GM12878 (cell line): ENCODE measurements around the gene TMED10. TPM values are rescaled to one million over a fixed set of nuclear protein-coding genes. Genes with fewer than 3 reads are reported as not detected.

ENCODE experiments used
- BHLHE40 ChIP-seq, 2 experiments: fragments of 450-650 bp in 1 of 2; IDR thresholded peaks; 2 replicates each; pipeline ENCODE4 v1.6.1; 2011 to 2017; ENCODE audit warnings: low read depth in 2 of 2, borderline replicate concordance in 1 of 2, improper control_type of control experiment in 1 of 2, low read length in 1 of 2, mild to moderate bottlenecking in 1 of 2
- BMI1 ChIP-seq: fragments of 450-650 bp; IDR thresholded peaks from 2 replicates; pipeline ENCODE4 v1.6.1; 2016; ENCODE audit warnings: mild to moderate bottlenecking, moderate library complexity, borderline replicate concordance
- CHD1 ChIP-seq: IDR thresholded peaks from 2 replicates; pipeline ENCODE4 v1.6.1; 2012; ENCODE audit warnings: low read depth, low read length, improper control_type of control experiment
- CHD2 ChIP-seq: IDR thresholded peaks from 2 replicates; pipeline ENCODE4 v1.6.1; 2011; ENCODE audit warnings: low read depth, low read length, improper control_type of control experiment, borderline replicate concordance
- EP300 ChIP-seq, 2 experiments: fragments of 150-350 bp in 1 of 2; IDR thresholded peaks; 2 replicates each; pipeline ENCODE4 v1.6.1; 2011 to 2012; ENCODE audit warnings: low read depth in 2 of 2, low read length in 2 of 2, borderline replicate concordance in 1 of 2, improper control_type of control experiment in 1 of 2, inconsistent platforms in 1 of 2; ENCODE audit not compliant: control insufficient read depth in 1 of 2
- ETV6 ChIP-seq, 2 experiments: fragments of 450-650 bp in 1 of 2; IDR thresholded peaks in 1 of 2; conservative IDR thresholded peaks in 1 of 2; 2 replicates each; pipeline ENCODE4 v1.6.1; 2014; ENCODE audit warnings: antibody characterized with exemption in 1 of 2, borderline replicate concordance in 1 of 2, low read depth in 1 of 2, mild to moderate bottlenecking in 1 of 2, moderate library complexity in 1 of 2
- EZH2 ChIP-seq: IDR thresholded peaks from 2 replicates; pipeline ENCODE4 v1.6.1; 2012; ENCODE audit warnings: low read depth, mild to moderate bottlenecking, control low read depth, inconsistent platforms, low read length, borderline replicate concordance; ENCODE audit not compliant: control insufficient read depth
- HDAC2 ChIP-seq: fragments of 200-600 bp; sonication (generic); IDR thresholded peaks from 2 replicates; pipeline ENCODE4 v1.6.1; 2017
- HDAC6 ChIP-seq: fragments of 200-600 bp; sonication (generic); IDR thresholded peaks from one replicate; pipeline ENCODE4 v1.8.0; 2017; ENCODE audit warnings: antibody characterized with exemption; ENCODE audit not compliant: unreplicated experiment
- KAT2A ChIP-seq: conservative IDR thresholded peaks from 2 replicates; pipeline ENCODE4 v1.6.1; 2011; ENCODE audit warnings: low read depth, low read length; ENCODE audit not compliant: control insufficient read depth
- KDM1A ChIP-seq: fragments of 200-600 bp; sonication (generic); IDR thresholded peaks from 2 replicates; pipeline ENCODE4 v1.6.1; 2016; ENCODE audit warnings: borderline replicate concordance
- LARP7 ChIP-seq: fragments of 450-650 bp; IDR thresholded peaks from 2 replicates; pipeline ENCODE4 v1.6.1; 2017; ENCODE audit warnings: mild to moderate bottlenecking
- NFYB ChIP-seq: IDR thresholded peaks from 2 replicates; pipeline ENCODE4 v1.6.1; 2011; ENCODE audit warnings: low read depth, mild to moderate bottlenecking, low read length, improper control_type of control experiment, moderate library complexity; ENCODE audit not compliant: insufficient read depth
- NR2C1 ChIP-seq: fragments of 450-650 bp; IDR thresholded peaks from 2 replicates; pipeline ENCODE4 v1.6.1; 2017; ENCODE audit warnings: antibody characterized with exemption, mild to moderate bottlenecking, moderate library complexity
- PML ChIP-seq: IDR thresholded peaks from 2 replicates; pipeline ENCODE4 v1.6.1; 2012; ENCODE audit warnings: low read length, inconsistent platforms
- RELA ChIP-seq: fragments of 450-650 bp; IDR thresholded peaks from 2 replicates; pipeline ENCODE4 v1.8.0; 2014; ENCODE audit warnings: borderline replicate concordance; ENCODE audit not compliant: partially characterized antibody
- RUNX3 ChIP-seq: IDR thresholded peaks from 2 replicates; pipeline ENCODE4 v1.6.1; 2012; ENCODE audit warnings: low read length, inconsistent platforms
- SIN3A ChIP-seq: IDR thresholded peaks from 2 replicates; pipeline ENCODE4 v1.6.1; 2012; ENCODE audit warnings: low read depth, low read length, improper control_type of control experiment
- SIX5 ChIP-seq: IDR thresholded peaks from 2 replicates; pipeline ENCODE4 v1.6.1; 2011; ENCODE audit warnings: mild to moderate bottlenecking, low read depth, low read length, moderate library complexity; ENCODE audit not compliant: severe bottlenecking
- SMAD1 ChIP-seq: fragments of 450-650 bp; IDR thresholded peaks from 2 replicates; pipeline ENCODE4 v1.6.1; 2018; ENCODE audit warnings: mild to moderate bottlenecking, low read depth; ENCODE audit not compliant: partially characterized antibody
- SMARCA5 ChIP-seq: fragments of 450-650 bp; IDR thresholded peaks from 2 replicates; pipeline ENCODE4 v1.6.1; 2017; ENCODE audit warnings: mild to moderate bottlenecking
- STAT1 ChIP-seq: fragments of 450-650 bp; conservative IDR thresholded peaks from 2 replicates; pipeline ENCODE4 v1.6.1; 2014; ENCODE audit warnings: antibody characterized with exemption, mild to moderate bottlenecking
- ZNF274 ChIP-seq: IDR thresholded peaks from one replicate; pipeline ENCODE4 v1.8.0; 2011; ENCODE audit not compliant: insufficient read length, insufficient read depth
- ZNF384 ChIP-seq: IDR thresholded peaks from 2 replicates; pipeline ENCODE4 v1.6.1; 2012; ENCODE audit warnings: low read depth, mild to moderate bottlenecking, low read length, improper control_type of control experiment, borderline replicate concordance
- polyA plus RNA-seq, 11 experiments: library from polyadenylated mRNA; depleted of rRNA in 4 of 11; unstranded in 6 of 11; stranded (reverse) in 5 of 11; fragments of >200 nt; fragmentation: Nextera tagmentation in 4 of 11; fragmentation: Illumina TruSeq in 1 of 11; extraction: Ambion mirVana in 4 of 11; extraction: Trizol in 1 of 11; gene quantifications; 1 replicate in 1 of 11; 2 replicates in 10 of 11; pipeline versions ENCODE4 v1.2.1 to v1.2.3, GENCODE V29; 2011 to 2016; ENCODE audit warnings: inconsistent platforms in 2 of 11, missing spikeins in 2 of 11, low read depth in 1 of 11
- total RNA-seq, 4 experiments: library from RNA; depleted of rRNA in 3 of 4; stranded (reverse); fragments of >200 nt in 3 of 4; fragmentation: Illumina TruSeq in 1 of 4; extraction: Trizol in 1 of 4; gene quantifications; 2 replicates each; pipeline versions ENCODE4 v1.2.1 to v1.2.3, GENCODE V29; 2013 to 2021
- TF ChIP-seq, protein P1 (sequence below): IDR thresholded peaks from 2 replicates; pipeline ENCODE4 v1.6.1; 2011; ENCODE audit warnings: low read depth, low read length, improper control_type of control experiment, borderline replicate concordance
- TF ChIP-seq, protein P2 (sequence below): IDR thresholded peaks from 2 replicates; pipeline ENCODE4 v1.6.1; 2012; ENCODE audit warnings: mild to moderate bottlenecking, low read depth, low read length
- TF ChIP-seq, protein P3 (sequence below): IDR thresholded peaks from 2 replicates; pipeline ENCODE4 v1.6.1; 2012; ENCODE audit warnings: low read depth, low read length, improper control_type of control experiment

The TMED10 gene
- total and polyA plus RNA-seq, 10 of the 15 experiments (the other 5 are each of a cell fraction or from before 2014, with no cell fraction given) = 99.8 to 270 (median 180) TPM

DNA sequence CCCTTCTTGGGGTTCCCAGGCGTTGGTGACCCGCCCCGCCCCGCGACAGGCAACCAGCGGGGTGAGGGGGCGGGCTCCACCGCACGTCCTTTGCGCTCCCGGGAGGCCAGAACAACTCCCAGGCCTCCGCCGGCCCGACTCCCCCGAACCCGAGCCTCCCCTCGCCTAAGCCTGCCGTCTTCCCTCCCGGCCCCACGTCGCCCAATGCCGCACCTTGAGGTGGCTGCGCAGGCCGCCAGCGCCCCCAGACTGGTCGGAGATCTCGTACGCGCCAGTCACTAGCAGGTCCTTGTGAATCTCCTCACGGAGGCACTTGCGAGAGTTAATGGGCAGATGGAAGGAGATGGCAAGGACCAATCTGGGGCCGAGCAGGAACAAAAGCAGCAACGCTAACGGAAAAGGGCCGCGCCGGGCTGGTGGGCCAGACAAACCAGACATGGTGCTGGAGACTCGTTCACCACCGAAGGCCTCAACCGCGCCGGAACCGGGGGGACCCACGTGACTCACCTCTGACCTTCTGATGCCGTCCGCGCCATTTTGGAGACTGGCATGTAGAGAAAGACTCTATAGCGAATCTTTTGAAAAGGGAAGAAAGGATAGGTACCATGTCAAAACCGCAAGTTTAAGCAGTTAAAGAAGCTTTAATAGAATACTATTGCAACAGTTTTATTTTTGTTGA is at the start of gene TMED10 (continued):
- peak; percentile 53 for TF ChIP-seq STAT1
- no peak for TF ChIP-seq NFYB
- no peak for TF ChIP-seq KDM1A
- TF ChIP-seq EP300 (IDR thresholded peaks at IDR 0.05; ENCODE audit: borderline replicate concordance in 1 of 2, control insufficient read depth in 1 of 2, low read depth in 2 of 2, low read length in 2 of 2) = 0 out of 4 replicates have a peak, but pooled peaks of 1 of the 2 experiments have one; percentile 11
- TF ChIP-seq HDAC2 = no peak
- TF ChIP-seq RUNX3 = peak; percentile 81
- TF ChIP-seq KAT2A = no peak
- no peak for TF ChIP-seq ETV6 (conservative IDR thresholded peaks at IDR 0.05 in 1 of 2, IDR thresholded peaks at IDR 0.05 in 1 of 2; ENCODE audit: borderline replicate concordance in 1 of 2, low read depth in 1 of 2)
- TF ChIP-seq ZNF274 = no peak
- TF ChIP-seq CHD2 = no peak
- TF ChIP-seq CHD1 = no peak
- TF ChIP-seq PML = 0 out of 2 replicates have a peak, but pooled peaks have one; percentile 59
- TF ChIP-seq, protein P1, sequence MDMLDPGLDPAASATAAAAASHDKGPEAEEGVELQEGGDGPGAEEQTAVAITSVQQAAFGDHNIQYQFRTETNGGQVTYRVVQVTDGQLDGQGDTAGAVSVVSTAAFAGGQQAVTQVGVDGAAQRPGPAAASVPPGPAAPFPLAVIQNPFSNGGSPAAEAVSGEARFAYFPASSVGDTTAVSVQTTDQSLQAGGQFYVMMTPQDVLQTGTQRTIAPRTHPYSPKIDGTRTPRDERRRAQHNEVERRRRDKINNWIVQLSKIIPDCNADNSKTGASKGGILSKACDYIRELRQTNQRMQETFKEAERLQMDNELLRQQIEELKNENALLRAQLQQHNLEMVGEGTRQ = peak; percentile 88
- TF ChIP-seq, protein P2, sequence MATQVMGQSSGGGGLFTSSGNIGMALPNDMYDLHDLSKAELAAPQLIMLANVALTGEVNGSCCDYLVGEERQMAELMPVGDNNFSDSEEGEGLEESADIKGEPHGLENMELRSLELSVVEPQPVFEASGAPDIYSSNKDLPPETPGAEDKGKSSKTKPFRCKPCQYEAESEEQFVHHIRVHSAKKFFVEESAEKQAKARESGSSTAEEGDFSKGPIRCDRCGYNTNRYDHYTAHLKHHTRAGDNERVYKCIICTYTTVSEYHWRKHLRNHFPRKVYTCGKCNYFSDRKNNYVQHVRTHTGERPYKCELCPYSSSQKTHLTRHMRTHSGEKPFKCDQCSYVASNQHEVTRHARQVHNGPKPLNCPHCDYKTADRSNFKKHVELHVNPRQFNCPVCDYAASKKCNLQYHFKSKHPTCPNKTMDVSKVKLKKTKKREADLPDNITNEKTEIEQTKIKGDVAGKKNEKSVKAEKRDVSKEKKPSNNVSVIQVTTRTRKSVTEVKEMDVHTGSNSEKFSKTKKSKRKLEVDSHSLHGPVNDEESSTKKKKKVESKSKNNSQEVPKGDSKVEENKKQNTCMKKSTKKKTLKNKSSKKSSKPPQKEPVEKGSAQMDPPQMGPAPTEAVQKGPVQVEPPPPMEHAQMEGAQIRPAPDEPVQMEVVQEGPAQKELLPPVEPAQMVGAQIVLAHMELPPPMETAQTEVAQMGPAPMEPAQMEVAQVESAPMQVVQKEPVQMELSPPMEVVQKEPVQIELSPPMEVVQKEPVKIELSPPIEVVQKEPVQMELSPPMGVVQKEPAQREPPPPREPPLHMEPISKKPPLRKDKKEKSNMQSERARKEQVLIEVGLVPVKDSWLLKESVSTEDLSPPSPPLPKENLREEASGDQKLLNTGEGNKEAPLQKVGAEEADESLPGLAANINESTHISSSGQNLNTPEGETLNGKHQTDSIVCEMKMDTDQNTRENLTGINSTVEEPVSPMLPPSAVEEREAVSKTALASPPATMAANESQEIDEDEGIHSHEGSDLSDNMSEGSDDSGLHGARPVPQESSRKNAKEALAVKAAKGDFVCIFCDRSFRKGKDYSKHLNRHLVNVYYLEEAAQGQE = no peak
- 0 out of 2 replicates have a peak, but pooled peaks have one; percentile 75 for TF ChIP-seq LARP7
- peak; percentile 70 for TF ChIP-seq SIN3A
- no peak for TF ChIP-seq HDAC6
- TF ChIP-seq SMARCA5 = 0 out of 2 replicates have a peak, but pooled peaks have one; percentile 12
- peak; percentile 71 for TF ChIP-seq RELA
- peak; percentile 86 for TF ChIP-seq SIX5
- peak; percentile 80 to 85 for TF ChIP-seq BHLHE40 (IDR thresholded peaks at IDR 0.05; ENCODE audit: borderline replicate concordance in 1 of 2, low read depth in 2 of 2, low read length in 1 of 2)
- TF ChIP-seq SMAD1 = no peak
- TF ChIP-seq, protein P3, sequence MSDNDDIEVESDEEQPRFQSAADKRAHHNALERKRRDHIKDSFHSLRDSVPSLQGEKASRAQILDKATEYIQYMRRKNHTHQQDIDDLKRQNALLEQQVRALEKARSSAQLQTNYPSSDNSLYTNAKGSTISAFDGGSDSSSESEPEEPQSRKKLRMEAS = peak; percentile 46; the same call in 1 of the 2 replicates
- TF ChIP-seq NR2C1 = peak; percentile 100
- TF ChIP-seq BMI1 = no peak
- TF ChIP-seq ZNF384 = no peak
- TF ChIP-seq EZH2 = no peak
